ENCODE measurements around the gene TBC1D16.

GRCh38 chr17:79948406-79948944, 87.2 kb downstream of the TBC1D16 start:
- no peak for TF ChIP-seq SIX5 (IDR thresholded peaks at IDR 0.05; ENCODE audit: low read depth, low read length, severe bottlenecking)
- no peak for TF ChIP-seq RB1 (IDR thresholded peaks at IDR 0.05; ENCODE audit: borderline replicate concordance)
- TF ChIP-seq CTCF (IDR thresholded peaks at IDR 0.05 in 2 of 3, conservative IDR thresholded peaks at IDR 0.05 in 1 of 3; ENCODE audit: control insufficient read depth in 2 of 3, extremely low read depth in 1 of 3, insufficient read depth in 1 of 3, low read depth in 3 of 3, low read length in 3 of 3): no peak
- TF ChIP-seq ATF2 (IDR thresholded peaks at IDR 0.05; ENCODE audit: low read length): no peak
- TF ChIP-seq HDAC2 (IDR thresholded peaks at IDR 0.05): no peak
- no peak for TF ChIP-seq POLR2A (IDR thresholded peaks at IDR 0.05; ENCODE audit: low read depth, low read length)
- no peak for TF ChIP-seq FOXK2 (IDR thresholded peaks at IDR 0.05)
- no peak for TF ChIP-seq SIN3A (IDR thresholded peaks at IDR 0.05; ENCODE audit: low read depth, low read length)
- TF ChIP-seq HSF1 (IDR thresholded peaks at IDR 0.05; ENCODE audit: low read depth, low read length): no peak
- TF ChIP-seq NFYA (IDR thresholded peaks at IDR 0.05; ENCODE audit: borderline replicate concordance, low read depth, low read length): no peak
- no peak for TF ChIP-seq ELK1 (IDR thresholded peaks at IDR 0.05; ENCODE audit: low read depth, low read length)
- no peak for TF ChIP-seq RFX5 (IDR thresholded peaks at IDR 0.05; ENCODE audit: low read depth, low read length)
- TF ChIP-seq STAT1 (conservative IDR thresholded peaks at IDR 0.05): no peak
- TF ChIP-seq NKRF (conservative IDR thresholded peaks at IDR 0.05): no peak

All from GM12878 (cell line).